ENCODE results near the gene USP34. TPM values are rescaled to one million over a fixed set of nuclear protein-coding genes. Genes with fewer than 3 reads are reported as not detected.
A peak's percentile ranks its signal among the peaks of the same experiment; 100 is the strongest.
"Not testable (repeated sequence)": the region's sequence is repeated elsewhere in the genome, so short reads cannot be mapped to it uniquely, and the experiment has no call there.

USP34 gene
- total RNA-seq, 4 donors from 2014 or later, result 124 to 147 (median 135) TPM

DNA sequence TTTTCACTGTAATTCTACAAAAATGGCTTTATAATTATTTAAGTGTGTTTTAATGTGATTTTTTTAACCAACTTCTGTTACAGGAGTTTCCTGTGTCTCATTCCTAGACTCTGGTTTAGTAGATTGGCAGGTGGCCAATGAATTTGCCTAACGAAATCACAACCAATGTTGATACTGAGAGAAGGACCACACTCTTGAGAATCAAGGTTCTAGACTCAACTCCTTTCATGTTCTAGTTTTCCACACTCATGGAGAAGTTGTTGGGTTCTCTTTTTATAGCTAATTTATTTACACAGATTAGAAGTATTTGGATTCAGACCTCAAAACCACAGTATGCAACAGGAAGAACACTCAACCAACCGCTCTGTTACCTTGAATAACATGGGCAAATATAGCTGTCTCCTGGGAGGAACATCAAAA lies 22.6 kb upstream of the USP34 start:
- DNase-seq (ENCODE audit: low spot score) (no peak), ATAC-seq (ENCODE audit: low FRiP score) (no peak)
- no peak for TF ChIP-seq CTCF (IDR thresholded peaks at IDR 0.05)

- TF ChIP-seq CTCF (IDR thresholded peaks at IDR 0.05), result no peak
- DNase-seq (ENCODE audit: low spot score), result no peak
- no peak for ATAC-seq (ENCODE audit: low FRiP score)
These were observed 21.6 kb upstream of the USP34 start for GRCh38 chr2:61492476-61492875.

DNA sequence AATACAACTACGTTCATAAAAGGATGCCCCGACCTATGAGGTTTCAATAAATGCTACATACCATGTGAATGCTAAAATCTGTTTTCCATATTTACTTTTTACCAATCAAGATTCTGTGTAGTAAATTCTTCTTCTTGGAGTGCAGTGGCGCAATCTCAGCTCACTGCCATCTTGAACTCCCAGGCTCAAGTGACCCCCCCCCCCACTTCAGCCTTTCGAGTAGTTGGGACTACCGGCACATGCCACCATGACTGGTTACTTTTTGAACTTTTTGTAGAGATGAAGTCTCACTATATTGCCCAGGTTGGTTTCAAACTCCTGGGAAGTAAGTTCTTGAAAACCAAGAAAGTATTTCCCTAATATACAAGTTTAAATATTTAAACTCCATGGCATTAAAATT lies 14.4 kb upstream of the USP34 start:
- no peak for DNase-seq (ENCODE audit: low spot score)
- no peak for TF ChIP-seq CTCF (IDR thresholded peaks at IDR 0.05)
- ATAC-seq (ENCODE audit: low FRiP score), result no peak

DNA sequence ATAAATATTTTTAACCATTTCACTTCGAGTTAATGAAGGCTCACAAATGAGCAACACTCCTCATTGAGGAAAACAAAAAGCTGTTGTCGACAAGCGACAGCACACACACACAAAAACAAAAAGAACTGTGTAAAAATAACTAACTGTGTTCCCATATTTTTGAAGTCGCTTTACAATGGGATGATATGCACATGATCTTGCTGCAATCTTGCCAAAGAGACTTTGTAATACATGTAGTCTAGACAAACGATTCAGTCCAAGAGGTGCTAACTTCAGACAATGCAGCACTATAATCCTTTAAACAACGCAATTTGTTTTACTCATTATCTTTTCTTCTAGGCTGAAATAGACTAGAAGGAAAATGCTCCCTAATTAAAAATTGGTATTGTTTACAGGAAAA lies 7.2 kb upstream of the USP34 start:
- DNase-seq (ENCODE audit: low spot score) (no peak), ATAC-seq (ENCODE audit: low FRiP score) (no peak)
- no peak for TF ChIP-seq CTCF (IDR thresholded peaks at IDR 0.05)

GRCh38 chr2:61476929-61477589 lies 6.2 kb upstream of the USP34 start:
- not testable (repeated sequence) for ATAC-seq (ENCODE audit: low FRiP score); DNase-seq (ENCODE audit: low spot score)

- DNase-seq (ENCODE audit: low spot score) (no peak), ATAC-seq (ENCODE audit: low FRiP score) (no peak)
- no peak for TF ChIP-seq CTCF (IDR thresholded peaks at IDR 0.05)
These were observed 1.3 kb upstream of the USP34 start for GRCh38 chr2:61471905-61472805.

- no peak for TF ChIP-seq CTCF (IDR thresholded peaks at IDR 0.05)
- ATAC-seq (ENCODE audit: low FRiP score) (peak; percentile 81), DNase-seq (ENCODE audit: low spot score) (peak; percentile 84)
These were observed 550 bp downstream of the USP34 start for GRCh38 chr2:61470122-61470951.
